GM18520 (cell line): Measurements from ENCODE around the gene SYNDIG1.

ENCODE experiments used
- ATAC-seq: cut with Tn5 transposase; IDR thresholded peaks from one replicate; pipeline ENCODE4 v1.9.1; 2021; ENCODE audit not compliant: unreplicated experiment

Gene SYNDIG1

DNA sequence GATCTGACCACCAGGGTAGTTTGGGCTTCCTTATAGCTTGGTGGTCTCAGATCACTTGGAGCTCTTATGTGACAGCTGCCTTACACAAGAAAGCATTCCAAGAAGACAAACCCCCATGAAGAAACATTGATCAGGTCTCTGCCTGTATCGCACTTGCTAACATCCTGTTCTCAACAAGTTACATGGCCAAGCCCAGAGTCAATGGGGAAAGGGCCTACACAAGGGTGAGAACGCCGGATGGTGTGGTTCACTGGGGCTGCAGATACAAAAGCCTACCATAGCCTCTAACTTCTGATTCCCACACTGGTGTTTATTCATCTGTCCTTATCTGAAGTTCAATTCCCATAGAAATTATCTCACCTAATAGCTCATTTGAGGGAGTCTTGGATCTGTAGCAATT, 235.5 kb downstream of the SYNDIG1 start:
- ATAC-seq = no peak

DNA sequence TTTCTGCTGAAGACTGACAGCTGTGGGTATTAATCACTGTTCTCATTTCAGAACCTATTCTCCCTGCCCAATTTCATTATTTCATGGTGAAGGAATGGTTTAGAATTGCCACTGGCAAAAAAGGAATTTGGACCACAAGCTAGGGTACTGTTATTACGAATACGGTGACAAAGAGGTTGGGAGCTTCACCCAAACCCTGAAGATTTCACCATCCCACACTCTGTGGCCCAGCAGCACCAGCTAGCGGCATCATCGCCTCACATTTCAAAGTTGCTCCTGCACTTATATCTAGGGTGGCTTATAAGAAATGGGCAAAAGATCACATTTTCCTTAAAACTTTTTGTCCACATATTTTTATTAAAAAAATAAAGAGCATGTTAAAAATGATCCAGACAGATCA, 236.1 kb downstream of the SYNDIG1 start:
- no peak for ATAC-seq

DNA sequence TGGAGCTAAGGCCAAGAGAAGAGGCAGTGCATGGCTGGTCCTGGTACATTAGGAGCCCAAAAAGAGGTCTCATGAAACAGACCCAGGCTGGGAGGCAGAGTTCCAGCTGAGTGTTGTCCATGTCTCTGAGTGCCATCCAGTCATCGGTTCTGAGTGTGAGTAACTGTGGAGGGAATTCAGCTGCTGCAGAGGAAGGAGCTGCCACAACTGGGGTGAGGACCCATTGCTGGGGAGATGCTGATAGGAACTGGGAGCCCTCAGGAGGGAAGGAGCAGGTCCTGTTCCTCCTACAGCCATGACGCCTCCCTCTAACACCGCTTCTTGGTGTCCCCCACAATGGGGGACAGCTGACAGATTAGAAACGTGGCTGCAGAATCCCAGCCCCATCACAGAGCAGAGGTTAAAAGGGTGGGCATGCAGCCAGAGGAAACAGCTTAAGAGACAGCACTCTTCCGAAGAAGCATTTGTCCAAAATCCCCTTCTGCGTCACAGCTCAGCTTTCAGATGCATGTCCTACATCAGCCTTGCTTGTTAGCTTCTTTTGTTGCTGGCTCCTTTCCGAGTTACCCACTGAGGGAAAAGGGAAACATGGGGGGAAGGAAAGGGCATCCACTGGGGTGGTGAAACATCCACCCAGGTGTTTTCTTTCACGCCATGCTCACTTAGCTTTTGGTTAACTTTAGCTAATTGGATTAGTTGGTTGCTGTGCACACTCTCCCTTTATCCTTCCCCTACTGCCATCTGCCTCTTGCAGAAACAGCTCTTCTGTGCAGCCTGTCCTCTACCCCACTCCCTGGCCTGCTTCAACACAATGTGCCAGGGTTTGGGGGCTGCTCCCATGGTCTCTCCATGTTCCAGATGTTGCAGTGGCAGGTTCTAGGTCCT, 239.2 kb downstream of the SYNDIG1 start:
- ATAC-seq = no peak
